Upper lobe of left lung (tissue), 6 donors: ENCODE results near the gene ITGA11. TPM values are rescaled to one million over a fixed set of nuclear protein-coding genes. Genes with fewer than 3 reads are reported as not detected.

Source experiments
- ATAC-seq, 2 donors: fragments of 200-7000 bp; cut with Tn5 transposase; one replicate each; pipeline ENCODE4 v1.9.1; 2022; ENCODE audit warnings: mild to moderate bottlenecking in 2 of 2, moderate library complexity in 2 of 2; ENCODE audit not compliant: low FRiP score in 2 of 2
- DNase-seq, 2 donors: peaks; one replicate each; pipeline ENCODE4 v3.0.0-alpha.2; 2019 to 2020
- H3K27ac ChIP-seq, 4 donors: fragments of 200-600 bp; sonication (generic); one replicate each; pipeline ENCODE4 v1.5.1; 2016 to 2019
- H3K27me3 ChIP-seq, 4 donors: fragments of 200-600 bp; sonication (generic); one replicate each; pipeline ENCODE4 v1.5.1; 2017 to 2019
- H3K36me3 ChIP-seq, 4 donors: fragments of 200-600 bp; sonication (generic); one replicate each; pipeline ENCODE4 v1.5.1; 2016 to 2019
- H3K4me1 ChIP-seq, 4 donors: fragments of 200-600 bp; sonication (generic); one replicate each; pipeline ENCODE4 v1.5.1; 2018 to 2019
- H3K4me3 ChIP-seq, 4 donors: fragments of 200-600 bp; sonication (generic); one replicate each; pipeline ENCODE4 v1.5.1; 2017 to 2019; ENCODE audit warnings: mild to moderate bottlenecking in 2 of 4, moderate library complexity in 1 of 4
- H3K9me3 ChIP-seq, 4 donors: fragments of 200-600 bp; sonication (generic); one replicate each; pipeline ENCODE4 v1.5.1; 2018 to 2019
- CTCF ChIP-seq, 6 experiments: fragments of 450-650 bp in 4 of 6; fragments of 200-600 bp in 2 of 6; sonication (generic) in 2 of 6; IDR thresholded peaks; one replicate each; pipeline ENCODE4 v1.5.1; 2016 to 2019; ENCODE audit warnings: antibody characterized with exemption in 6 of 6
- EP300 ChIP-seq, 4 donors: sonication (generic); formaldehyde crosslinking; IDR thresholded peaks; one replicate each; pipeline ENCODE4 v1.5.1; 2017; ENCODE audit warnings: antibody characterized with exemption in 4 of 4, control low read depth in 2 of 4
- POLR2A ChIP-seq, 4 donors: fragments of 450-650 bp; IDR thresholded peaks; one replicate each; pipeline ENCODE4 v1.5.1; 2016 to 2017; ENCODE audit warnings: antibody characterized with exemption in 4 of 4, mild to moderate bottlenecking in 2 of 4
- POLR2AphosphoS5 ChIP-seq, 2 donors: sonication (generic); formaldehyde crosslinking; IDR thresholded peaks; one replicate each; pipeline ENCODE4 v1.5.1; 2017; ENCODE audit warnings: antibody characterized with exemption in 2 of 2
- WGBS, 2 donors: methylation state at CpG; one replicate each; pipeline ENCODE4 v1.1.5; 2017 to 2018; 5-methylcytosine and 5-hydroxymethylcytosine counted together
- total RNA-seq, 6 donors: library from RNA; depleted of rRNA in 4 of 6; stranded (reverse); fragments of >200 nt in 4 of 6; gene quantifications; one replicate each; pipeline versions ENCODE4 v1.1.0 to v1.2.1, GENCODE V29; 2016 to 2021
- donor health status: DM: no; HTN: no; CAD: no; lungs with moderate emphysema.
- donor health status: DM: no; HTN: yes; CAD: no; lungs with severe emphysema.

Gene ITGA11
- total RNA-seq, 6 donors from 2014 or later: 0.49 to 6.9 (median 1.4) TPM

GRCh38 chr15:68431037-68431791 lies 749 bp downstream of the ITGA11 start:
- peak overlapping the region in 1 of 4 donors; percentile 14 for H3K27ac ChIP-seq
- TF ChIP-seq POLR2A (IDR thresholded peaks at IDR 0.05) (no peak), POLR2AphosphoS5 (IDR thresholded peaks at IDR 0.05) (no peak), EP300 (IDR thresholded peaks at IDR 0.05) (no peak), CTCF (IDR thresholded peaks at IDR 0.05) (no peak)
- H3K36me3 ChIP-seq: no peaks in the 10 kb centered on the region
- whole genome bisulfite sequencing, 2 donors: 0 to 3% methylated on average over 10 to 24 of the region's 69 CpGs
- peak in 1 of 2 donors; percentile 86 for ATAC-seq
- peaks cover 15 to 18% (median 17%) of the 10 kb centered on the region in 4 donors for H3K4me1 ChIP-seq
- DNase-seq: peak in 1 of 2 donors; percentile 88
- peak overlapping the region in 3 of 4 donors; percentile 29 to 47 (median 45) for H3K4me3 ChIP-seq
- no peaks in the 10 kb centered on the region for H3K9me3 ChIP-seq
- H3K27me3 ChIP-seq: peaks cover 0 to 26% (median 12%) of the 10 kb centered on the region in 4 donors

GRCh38 chr15:68430471-68431036 lies 1.4 kb downstream of the ITGA11 start:
- H3K4me3 ChIP-seq: peak overlapping the region in 2 of 4 donors; percentile 29 to 47
- TF ChIP-seq POLR2A (IDR thresholded peaks at IDR 0.05) (no peak), CTCF (IDR thresholded peaks at IDR 0.05) (no peak), EP300 (IDR thresholded peaks at IDR 0.05) (no peak), POLR2AphosphoS5 (IDR thresholded peaks at IDR 0.05) (no peak)
- H3K36me3 ChIP-seq: no peaks in the 10 kb centered on the region
- H3K9me3 ChIP-seq: no peaks in the 10 kb centered on the region
- DNase-seq (no peak), ATAC-seq (no peak)
- peaks cover 15 to 18% (median 17%) of the 10 kb centered on the region in 4 donors for H3K4me1 ChIP-seq
- peaks cover 0 to 26% (median 12%) of the 10 kb centered on the region in 4 donors for H3K27me3 ChIP-seq
- 87 to 97% methylated on average over 3 to 8 of the region's 12 CpGs for WGBS, 2 donors
- H3K27ac ChIP-seq: no peak overlapping the region

- H3K4me1 ChIP-seq: peaks cover 15 to 18% (median 17%) of the 10 kb centered on the region in 4 donors
- WGBS, 2 donors: 95 to 96% methylated on average over 5 of the region's 5 CpGs
- no peak for ATAC-seq
- peaks cover 0 to 26% (median 12%) of the 10 kb centered on the region in 4 donors for H3K27me3 ChIP-seq
- no peak overlapping the region for H3K4me3 ChIP-seq
- DNase-seq: no peak
- TF ChIP-seq POLR2AphosphoS5 (IDR thresholded peaks at IDR 0.05) (no peak), CTCF (IDR thresholded peaks at IDR 0.05) (no peak), EP300 (IDR thresholded peaks at IDR 0.05) (no peak), POLR2A (IDR thresholded peaks at IDR 0.05) (no peak)
- H3K36me3 ChIP-seq: no peaks in the 10 kb centered on the region
- no peak overlapping the region for H3K27ac ChIP-seq
- no peaks in the 10 kb centered on the region for H3K9me3 ChIP-seq
These were observed 2.1 kb downstream of the ITGA11 start for GRCh38 chr15:68429691-68430470.

- 88 to 89% methylated on average over 2 of the region's 2 CpGs for WGBS, 2 donors
- Histone ChIP-seq H3K9me3 (no peaks in the 10 kb centered on the region), H3K4me3 (no peak overlapping the region), H3K27ac (no peak overlapping the region), H3K27me3 (peaks cover 0 to 23% (median 11%) of the 10 kb centered on the region in 4 donors), H3K36me3 (no peaks in the 10 kb centered on the region), H3K4me1 (peaks cover 15 to 18% (median 17%) of the 10 kb centered on the region in 4 donors)
- DNase-seq (no peak), ATAC-seq (no peak)
- TF ChIP-seq POLR2A (IDR thresholded peaks at IDR 0.05): no peak
- TF ChIP-seq CTCF (IDR thresholded peaks at IDR 0.05): no peak
- no peak for TF ChIP-seq EP300 (IDR thresholded peaks at IDR 0.05)
- no peak for TF ChIP-seq POLR2AphosphoS5 (IDR thresholded peaks at IDR 0.05)
These were observed 3.5 kb downstream of the ITGA11 start for GRCh38 chr15:68428431-68428940.
